Midbrain (tissue), 1 donor: Measurements from ENCODE around the gene SKP2.
"Not testable (repeated sequence)": the region's sequence is repeated elsewhere in the genome, so short reads cannot be mapped to it uniquely, and the experiment has no call there.

Experiments used
- DNase-seq: peaks from one replicate; lab custom pipeline; 2025; lab: John Stamatoyannopoulos, UW

The SKP2 gene

GRCh38 chr5:36151434-36152323 is at the start of gene SKP2, which contains the start of gene LMBRD2:
Gene SKP2, plus strand, starts transcription at chr5:36152111. Its CDS starts 152 bp downstream, at chr5:36152263.
Gene LMBRD2, minus strand, starts transcription at chr5:36151887. Its CDS starts 8,538 bp downstream, at chr5:36143349.
- peak; percentile 99 for DNase-seq

GRCh38 chr5:36105819-36106218 is 46.1 kb upstream of the SKP2 start:
- no peak for DNase-seq

GRCh38 chr5:36108758-36109460 is 43.0 kb upstream of the SKP2 start:
- DNase-seq, result no peak

GRCh38 chr5:36111238-36111637 is 40.7 kb upstream of the SKP2 start:
- no peak for DNase-seq

- no peak for DNase-seq
Observed at GRCh38 chr5:36125868-36126267, 26.0 kb upstream of the SKP2 start.

GRCh38 chr5:36128795-36129194 is 23.1 kb upstream of the SKP2 start:
- no peak for DNase-seq

- DNase-seq, result not testable (repeated sequence)
Observed at GRCh38 chr5:36129666-36130065, 22.2 kb upstream of the SKP2 start.

GRCh38 chr5:36133009-36133408 is 18.9 kb upstream of the SKP2 start:
- DNase-seq, result not testable (repeated sequence)

- no peak for DNase-seq
Observed at GRCh38 chr5:36135988-36136387, 15.9 kb upstream of the SKP2 start.

GRCh38 chr5:36136581-36136980 is 15.3 kb upstream of the SKP2 start:
- DNase-seq, result no peak

GRCh38 chr5:36138900-36139683 is 12.8 kb upstream of the SKP2 start:
- DNase-seq, result no peak

GRCh38 chr5:36145311-36145710 is 6.6 kb upstream of the SKP2 start:
- DNase-seq, result no peak

- no peak for DNase-seq
Observed at GRCh38 chr5:36146390-36146789, 5.5 kb upstream of the SKP2 start.

GRCh38 chr5:36147681-36148080 is 4.2 kb upstream of the SKP2 start:
- no peak for DNase-seq

- peak; percentile 34 for DNase-seq
Observed at GRCh38 chr5:36150676-36151433, 1.1 kb upstream of the SKP2 start.

GRCh38 chr5:36152324-36153297 is 700 bp downstream of the SKP2 start:
- no peak for DNase-seq

GRCh38 chr5:36153298-36153677 is 1.4 kb downstream of the SKP2 start:
- DNase-seq, result no peak

GRCh38 chr5:36153726-36154125 is 1.8 kb downstream of the SKP2 start:
- no peak for DNase-seq

- no peak for DNase-seq
Observed at GRCh38 chr5:36155291-36155690, 3.4 kb downstream of the SKP2 start.

- no peak for DNase-seq
Observed at GRCh38 chr5:36156121-36156601, 4.2 kb downstream of the SKP2 start.
